Activated B cell treated with CpG ODN at 0.5 μM for 24 hours (primary cell): ENCODE data around the gene CEP83. TPM values are rescaled to one million over a fixed set of nuclear protein-coding genes. Genes with fewer than 3 reads are reported as not detected.
"Not testable (repeated sequence)": the region's sequence is repeated elsewhere in the genome, so short reads cannot be mapped to it uniquely, and the experiment has no call there.

Source experiments
- ATAC-seq: fragments of 200-7000 bp; cut with Tn5 transposase; one replicate; pipeline ENCODE4 v1.10.0; 2021; ENCODE audit warnings: low read depth, mild to moderate bottlenecking, moderate library complexity
- CTCF ChIA-PET: fragments of 350-600 bp; sonication (Branson Sonifier 250); formaldehyde crosslinking; loops from one replicate; lab custom pipeline; 2021; ENCODE audit warnings: antibody characterized with exemption; lab: Charles Lee
- POLR2A ChIA-PET: fragments of 350-600 bp; sonication (Branson Sonifier 250); formaldehyde crosslinking; loops from one replicate; lab custom pipeline; 2021; ENCODE audit warnings: antibody characterized with exemption; lab: Charles Lee
- DNase-seq: peaks from one replicate; pipeline ENCODE4 v3.0.0; 2022
- H3K27ac Mint-ChIP-seq: one replicate; pipeline ENCODE4 v1.8.0; 2020; ENCODE audit warnings: mixed read lengths
- H3K27me3 Mint-ChIP-seq: one replicate; pipeline ENCODE4 v1.8.0; 2021; ENCODE audit warnings: mixed read lengths
- H3K36me3 Mint-ChIP-seq: one replicate; pipeline ENCODE4 v1.8.0; 2021; ENCODE audit warnings: low read depth, mixed read lengths
- H3K4me1 Mint-ChIP-seq: one replicate; pipeline ENCODE4 v1.8.0; 2021; ENCODE audit warnings: mixed read lengths
- H3K4me3 Mint-ChIP-seq: one replicate; pipeline ENCODE4 v1.8.0; 2020; ENCODE audit warnings: mild to moderate bottlenecking, mixed read lengths
- H3K9me3 Mint-ChIP-seq: one replicate; pipeline ENCODE4 v1.8.0; 2020; ENCODE audit warnings: mixed read lengths
- CTCF ChIP-seq: fragments of 200-600 bp; IDR thresholded peaks from one replicate; pipeline ENCODE4 v1.8.0; 2022; ENCODE audit warnings: antibody characterized with exemption, mild to moderate bottlenecking
- intact Hi-C: fragments of 100-400 bp; cut with micrococcal nuclease; formaldehyde crosslinking; loops from one replicate; pipeline ENCODE4 v1.15.1; 2024
- total RNA-seq: library from RNA; stranded (reverse); gene quantifications from 2 replicates; pipeline ENCODE4 v1.2.3, GENCODE V29; 2022

CEP83 gene
- total RNA-seq, 1 donor from 2014 or later = 36.9 TPM

- POLR2A ChIA-PET = no interaction called here
- no peak overlapping the region for H3K27ac Mint-ChIP-seq
- no peak overlapping the region for H3K4me3 Mint-ChIP-seq
- DNase-seq (no peak), ATAC-seq (no peak)
- H3K36me3 Mint-ChIP-seq = peaks cover 57% of the 10 kb centered on the region
- CTCF ChIA-PET = no interaction called here
- no peaks in the 10 kb centered on the region for H3K4me1 Mint-ChIP-seq
- TF ChIP-seq CTCF = no peak
- intact Hi-C loops = no loop called here
- peaks cover 2% of the 10 kb centered on the region for H3K9me3 Mint-ChIP-seq
- no peaks in the 10 kb centered on the region for H3K27me3 Mint-ChIP-seq
These were observed 133.4 kb downstream of the CEP83 start for GRCh38 chr12:94326234-94326633.

GRCh38 chr12:94322346-94322745, 137.3 kb downstream of the CEP83 start:
- intact Hi-C loops = no loop called here
- peaks cover 22% of the 10 kb centered on the region for H3K4me1 Mint-ChIP-seq
- H3K27ac Mint-ChIP-seq = no peak overlapping the region
- no peak overlapping the region for H3K4me3 Mint-ChIP-seq
- no peaks in the 10 kb centered on the region for H3K27me3 Mint-ChIP-seq
- POLR2A ChIA-PET = no interaction called here
- H3K36me3 Mint-ChIP-seq = peaks cover 57% of the 10 kb centered on the region
- DNase-seq (no peak), ATAC-seq (no peak)
- H3K9me3 Mint-ChIP-seq = peaks cover 30% of the 10 kb centered on the region
- no peak for TF ChIP-seq CTCF
- CTCF ChIA-PET = no interaction called here

GRCh38 chr12:94320109-94320508, 139.6 kb downstream of the CEP83 start:
- H3K27ac Mint-ChIP-seq = no peak overlapping the region
- intact Hi-C loops = no loop called here
- H3K4me1 Mint-ChIP-seq = peaks cover 26% of the 10 kb centered on the region
- ChIA-PET POLR2A (no interaction called here), CTCF (no interaction called here)
- no peak for ATAC-seq
- peaks cover 52% of the 10 kb centered on the region for H3K36me3 Mint-ChIP-seq
- no peak for TF ChIP-seq CTCF
- no peak for DNase-seq
- H3K27me3 Mint-ChIP-seq = no peaks in the 10 kb centered on the region
- H3K9me3 Mint-ChIP-seq = peaks cover 36% of the 10 kb centered on the region
- H3K4me3 Mint-ChIP-seq = no peak overlapping the region

GRCh38 chr12:94318181-94318580, 141.5 kb downstream of the CEP83 start:
- Mint-ChIP-seq H3K27me3 (no peaks in the 10 kb centered on the region), H3K9me3 (peaks cover 36% of the 10 kb centered on the region), H3K27ac (peak overlapping the region; percentile 59), H3K4me3 (peak overlapping the region; percentile 59), H3K4me1 (peaks cover 26% of the 10 kb centered on the region), H3K36me3 (peaks cover 41% of the 10 kb centered on the region)
- DNase-seq = no peak
- ChIA-PET CTCF (no interaction called here), POLR2A (interaction anchor here (0.7 to 1.5 kb wide), 4 partner anchors 21 to 500 kb away, joined by 3 to 6 read pairs (median 4); no protein-coding TSS in a partner anchor)
- no peak for TF ChIP-seq CTCF
- peak; percentile 94 for ATAC-seq
- intact Hi-C loops = loop anchor here (1.0 to 2.0 kb wide), 3 partner anchors 21 to 55 kb away; no protein-coding TSS in a partner anchor

GRCh38 chr12:94316600-94316999, 143.1 kb downstream of the CEP83 start:
- ATAC-seq, POLR2A ChIA-PET, intact Hi-C loops, H3K27ac Mint-ChIP-seq, DNase-seq, H3K27me3 Mint-ChIP-seq, H3K4me3 Mint-ChIP-seq, CTCF ChIA-PET: not testable (repeated sequence)
- H3K9me3 Mint-ChIP-seq = peaks cover 36% of the 10 kb centered on the region
- peaks cover 37% of the 10 kb centered on the region for H3K36me3 Mint-ChIP-seq
- peaks cover 26% of the 10 kb centered on the region for H3K4me1 Mint-ChIP-seq

GRCh38 chr12:94312378-94312777, 147.3 kb downstream of the CEP83 start:
- ChIA-PET POLR2A (interaction anchor here (1.0 kb wide), 1 partner anchor 14 kb away, joined by 3 read pairs; no protein-coding TSS in a partner anchor), CTCF (no interaction called here)
- Mint-ChIP-seq H3K27ac (no peak overlapping the region), H3K4me1 (peaks cover 17% of the 10 kb centered on the region), H3K27me3 (no peaks in the 10 kb centered on the region), H3K4me3 (no peak overlapping the region), H3K9me3 (peaks cover 7% of the 10 kb centered on the region), H3K36me3 (peaks cover 33% of the 10 kb centered on the region)
- no peak for TF ChIP-seq CTCF
- DNase-seq (no peak), ATAC-seq (no peak)
- intact Hi-C loops = no loop called here
